Ramos (cell line): ENCODE data around the gene SLX9.

ENCODE experiments used
- in situ Hi-C: fragments of 300-500 bp; cut with MboI; formaldehyde crosslinking; loops from one replicate; pipeline ENCODE4 v1.14.3; 2022; ENCODE audit warnings: low sequenced_read_pairs; ENCODE audit not compliant: unreplicated experiment

The SLX9 gene

DNA sequence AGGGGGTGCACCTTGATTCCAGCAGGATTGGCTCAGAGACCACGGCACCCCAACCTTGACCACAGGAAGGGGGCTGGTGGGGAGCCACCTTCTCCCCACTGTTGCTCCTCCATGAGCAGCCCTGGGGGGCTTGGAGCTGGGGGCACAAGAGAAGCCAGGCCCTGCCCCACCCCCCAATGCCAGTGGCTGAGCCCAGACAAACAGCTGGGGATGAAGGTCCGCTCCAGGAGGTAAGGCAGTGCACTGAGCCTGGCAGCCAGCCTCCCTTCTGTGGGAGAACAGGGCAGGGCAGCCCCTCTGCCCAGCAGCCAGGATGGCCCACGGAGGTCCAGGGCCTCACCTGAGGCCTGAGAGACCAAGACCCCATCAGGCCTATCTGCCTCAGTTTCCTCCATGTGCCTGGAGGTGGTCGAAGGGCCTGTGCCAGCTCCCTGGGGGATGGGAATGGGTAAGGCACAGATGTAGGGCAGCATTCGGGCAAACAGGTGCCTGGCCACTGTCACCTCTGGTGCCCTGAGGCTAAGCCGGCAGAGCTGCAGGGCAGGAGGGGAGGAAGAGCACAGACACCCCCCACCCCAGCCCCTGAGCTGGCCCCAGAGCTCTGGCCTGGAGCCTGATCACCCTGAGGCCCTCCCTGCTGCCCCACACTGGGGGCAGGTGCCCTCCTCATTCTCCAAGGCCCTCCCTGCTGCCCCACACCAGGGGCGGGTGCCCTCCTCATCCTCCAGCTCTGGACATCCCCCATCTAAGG is 26.2 kb upstream of the SLX9 start:
- in situ Hi-C loops, result no loop called here

DNA sequence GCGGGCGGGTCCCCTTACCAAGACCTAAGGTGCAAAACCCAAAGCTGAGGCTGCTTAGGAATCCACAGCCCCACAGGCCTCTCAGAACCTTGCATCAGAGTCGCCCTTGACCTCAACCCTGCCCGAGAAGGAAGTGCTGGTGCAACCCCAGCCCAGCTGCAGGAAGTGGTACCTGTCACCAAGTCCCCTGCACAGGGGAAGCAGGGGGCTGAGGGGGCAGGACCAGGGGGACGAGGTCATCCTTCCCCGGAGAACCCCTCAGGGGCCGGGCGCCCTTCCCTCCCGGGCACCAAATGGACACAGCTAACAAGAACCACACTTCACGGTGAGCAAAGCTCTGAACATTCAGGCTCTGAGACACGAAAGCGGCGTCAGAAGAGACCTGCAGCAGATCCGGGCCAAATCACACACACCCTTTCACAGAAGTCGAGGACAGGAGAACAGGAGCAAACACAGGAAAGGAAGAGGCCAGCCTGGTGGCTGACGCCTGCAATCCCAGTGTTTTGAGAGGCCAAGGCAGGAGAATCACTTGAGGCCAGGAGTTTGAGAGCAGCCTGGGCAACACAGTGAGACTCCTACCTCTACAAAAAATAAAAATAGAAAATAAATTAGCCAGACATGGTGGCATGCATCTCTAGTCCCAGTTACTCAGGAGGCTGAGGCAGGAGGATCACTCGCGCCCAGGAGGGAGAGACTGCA is 25.5 kb upstream of the SLX9 start:
- in situ Hi-C loops, result no loop called here

DNA sequence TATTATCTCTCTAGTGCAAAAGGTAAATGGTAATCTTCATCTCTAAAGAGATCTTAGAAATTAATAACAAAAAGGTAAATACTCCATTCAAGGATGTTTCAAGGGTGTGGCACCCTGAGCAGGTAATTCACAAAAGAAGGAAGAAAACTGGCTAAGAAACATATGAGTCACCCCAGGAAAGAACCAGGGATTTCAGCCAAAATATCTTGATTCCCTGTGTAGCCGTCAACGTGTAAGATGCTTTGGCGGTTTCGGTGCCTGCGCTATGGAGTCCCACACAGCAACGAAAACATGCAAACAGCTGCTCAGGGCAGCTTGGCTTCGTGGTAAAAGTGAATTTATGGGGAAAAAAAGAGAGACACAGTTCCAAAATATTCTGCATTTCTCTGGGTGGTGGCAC is 22.9 kb upstream of the SLX9 start:
- in situ Hi-C loops, result no loop called here

DNA sequence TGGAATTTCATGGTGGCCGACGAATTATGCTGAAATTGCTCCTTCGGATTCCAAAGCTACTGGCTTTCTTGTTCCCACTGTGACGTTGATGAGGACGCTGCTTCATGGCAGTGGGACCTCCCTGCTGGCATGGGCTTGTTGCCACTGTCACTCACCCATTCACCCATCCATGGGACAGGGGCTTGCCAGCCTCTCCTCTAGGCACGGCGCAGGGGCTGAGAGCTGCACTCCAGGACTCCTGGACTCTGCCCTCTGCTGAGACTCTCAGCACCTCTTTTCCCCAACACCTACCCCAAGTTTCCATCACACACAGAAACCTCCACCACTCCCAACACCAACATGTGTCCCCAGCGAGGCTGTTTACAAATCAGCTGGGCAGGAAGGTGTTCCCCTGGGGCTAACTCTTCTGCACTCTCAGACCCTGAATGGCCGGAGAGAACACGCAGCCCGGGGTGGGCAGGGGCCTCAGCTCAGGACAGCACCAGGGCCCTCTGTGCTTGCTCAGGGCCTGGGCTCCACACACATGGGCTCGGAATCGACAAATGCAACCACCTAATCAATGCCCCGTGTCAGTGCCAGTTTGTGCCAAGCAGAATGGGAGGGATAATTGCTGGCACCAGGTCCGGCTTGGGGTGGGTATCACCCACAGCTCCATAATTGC is 22.3 kb upstream of the SLX9 start:
- in situ Hi-C loops, result no loop called here

DNA sequence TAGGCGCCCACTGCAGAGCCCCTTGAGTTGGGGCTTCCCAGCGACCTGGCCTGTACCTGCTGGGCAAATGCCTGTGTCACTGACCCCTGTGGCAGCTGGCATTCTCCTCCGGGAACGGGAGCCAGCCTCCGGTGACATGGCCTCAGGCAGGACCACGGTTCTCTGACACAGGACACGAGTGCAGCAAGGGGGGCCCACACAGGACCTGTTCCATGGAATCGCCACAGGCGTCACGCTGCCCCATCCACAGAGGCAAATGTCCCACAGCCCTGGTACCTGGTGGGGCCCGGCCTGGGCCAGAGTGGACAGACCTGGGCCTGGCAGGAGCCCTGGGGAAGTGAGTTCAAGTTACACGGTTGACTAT is 21.7 kb upstream of the SLX9 start:
- in situ Hi-C loops, result no loop called here

DNA sequence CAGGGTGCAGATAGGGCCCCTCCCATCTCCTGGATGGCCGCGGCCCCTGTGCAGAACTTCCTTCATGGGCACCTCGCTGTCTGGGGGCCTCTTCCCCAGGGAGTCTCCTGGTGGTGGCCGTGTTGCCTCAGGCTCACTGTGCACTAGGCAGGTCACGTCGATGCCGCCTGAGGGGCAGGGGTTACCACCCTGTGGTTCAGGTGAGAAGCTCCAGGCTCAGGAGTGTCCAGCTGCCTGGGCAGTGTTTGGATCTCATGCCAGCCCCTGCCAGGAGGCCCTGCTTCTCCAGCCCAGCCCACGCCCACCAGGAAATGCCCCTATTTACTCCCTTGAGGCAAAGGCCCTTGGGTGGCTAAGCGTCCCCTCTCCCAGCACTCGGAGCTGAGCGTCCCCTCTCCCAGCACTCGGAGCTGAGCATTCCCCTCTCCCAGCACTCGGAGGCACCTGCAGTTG is 21.2 kb upstream of the SLX9 start:
- in situ Hi-C loops, result no loop called here

DNA sequence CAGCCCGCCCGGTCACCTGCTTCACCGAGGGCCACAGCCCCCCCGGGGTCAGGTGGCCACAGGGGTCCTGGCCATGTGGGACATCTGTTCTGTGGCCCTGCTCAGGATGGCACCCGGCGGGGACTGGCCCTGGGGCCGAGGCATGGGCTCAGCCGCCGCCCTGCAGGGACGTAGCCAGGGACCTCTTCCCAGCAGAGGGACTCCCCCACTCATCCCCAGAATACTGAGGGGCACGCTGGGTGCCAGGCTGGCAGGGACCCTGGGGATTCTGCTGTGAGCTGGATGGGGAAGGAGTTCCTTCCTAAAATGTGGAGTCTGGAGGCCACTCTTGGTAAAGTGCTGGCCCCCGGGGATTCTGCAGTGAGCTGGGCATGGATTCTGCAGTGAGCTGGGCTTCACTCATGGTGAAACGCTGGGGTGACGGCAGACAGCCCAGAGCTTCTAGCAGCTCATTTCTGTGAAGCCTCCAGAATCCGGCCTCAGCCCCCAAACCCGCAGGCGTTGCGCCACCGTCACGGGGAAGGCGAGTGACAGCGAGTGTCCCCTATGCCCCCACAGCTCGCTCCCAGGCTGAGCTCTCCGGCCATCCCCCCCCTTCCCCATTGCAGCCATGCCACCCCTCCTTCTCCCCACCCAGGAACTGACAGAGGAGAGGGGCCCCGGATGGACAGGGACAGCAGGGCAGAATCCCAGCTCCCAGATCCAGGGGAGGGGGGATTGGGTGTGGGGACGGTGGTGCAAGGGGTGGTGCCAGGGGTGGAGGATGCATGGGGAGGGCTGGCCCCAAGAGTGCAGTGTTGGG is 20.5 kb upstream of the SLX9 start:
- in situ Hi-C loops, result no loop called here

DNA sequence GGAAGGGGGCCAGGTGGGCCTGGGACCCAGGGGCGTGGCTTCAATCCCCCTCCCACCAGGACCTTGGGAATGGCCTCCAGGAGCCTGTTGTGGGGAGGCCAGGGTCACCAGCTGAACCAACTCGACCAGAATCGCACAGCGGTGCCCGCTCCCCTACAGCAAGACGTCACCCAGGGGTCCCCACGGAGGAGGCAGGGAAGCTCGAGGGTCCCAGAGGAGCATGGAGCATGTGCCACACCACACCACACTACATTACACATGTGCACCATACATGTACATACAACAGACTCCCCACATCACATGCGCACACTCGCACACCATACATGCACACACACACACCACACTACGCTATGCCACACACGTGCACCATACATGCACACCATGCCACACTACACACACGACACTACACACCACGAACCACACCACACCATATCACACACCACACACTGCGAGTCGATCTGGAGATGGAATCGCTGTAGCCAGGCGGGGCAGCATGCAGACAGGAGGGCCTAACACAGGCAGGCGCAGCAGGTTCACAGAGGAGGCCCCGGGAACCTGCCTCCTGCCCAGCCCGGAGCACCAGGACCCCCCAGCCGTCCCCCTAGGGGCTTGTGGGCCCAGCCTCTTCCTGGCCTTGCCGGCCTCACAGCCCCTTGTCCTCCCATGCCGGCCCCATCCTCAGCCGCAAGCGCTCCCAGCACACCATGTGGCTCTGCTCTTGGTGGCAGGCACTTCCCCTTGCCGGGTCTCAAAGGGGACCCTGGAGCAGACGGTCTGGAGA is 19.7 kb upstream of the SLX9 start:
- in situ Hi-C loops, result no loop called here

DNA sequence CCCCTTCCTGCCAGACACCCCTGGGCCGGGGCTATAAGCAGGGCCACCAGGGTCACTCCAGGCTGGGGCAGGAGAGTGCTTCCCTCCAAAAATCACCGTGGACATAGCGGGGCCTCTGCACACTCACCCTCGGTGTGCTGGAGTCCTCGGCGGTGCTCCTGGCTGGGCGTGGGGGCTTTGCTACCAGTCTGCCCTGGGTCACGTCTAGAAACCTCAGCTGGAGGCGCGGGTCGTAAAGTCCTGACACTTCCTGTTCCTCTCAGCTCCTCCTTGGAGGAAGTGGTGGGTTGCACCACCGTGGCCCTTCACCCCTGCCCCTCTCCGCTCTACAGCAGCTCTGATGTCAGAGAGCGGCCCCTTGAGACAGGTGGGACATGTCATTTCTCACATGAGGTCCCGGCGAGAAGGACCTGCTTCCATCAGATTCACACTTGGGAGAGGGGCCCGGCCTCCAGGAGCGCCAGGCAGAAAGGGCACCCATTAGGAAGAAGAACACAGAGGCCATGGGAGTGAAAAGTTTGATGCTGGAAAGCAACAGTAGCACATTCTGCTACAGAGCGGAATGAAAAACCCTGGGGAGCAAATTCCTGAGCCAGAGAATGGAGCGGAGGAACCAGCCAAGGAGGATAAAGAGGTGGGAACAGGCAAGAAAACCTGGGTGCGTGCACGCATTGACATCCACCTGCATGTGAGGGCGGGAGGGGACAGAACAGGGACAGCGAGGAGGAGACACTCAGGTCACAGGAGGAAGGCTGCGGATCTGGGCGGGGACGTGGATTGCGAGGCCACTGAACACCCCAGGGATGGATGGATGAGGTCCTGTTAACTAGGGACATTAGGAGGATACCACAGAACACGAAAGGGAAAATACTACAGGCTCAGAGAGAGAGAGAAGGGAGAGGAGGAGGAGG is 18.9 kb upstream of the SLX9 start, which contains the start of gene ITGB2:
Gene ITGB2, minus strand, starts transcription at position 206 of the 911 bp plus-strand sequence. CDS start 10,117 bp downstream, outside the sequence.
- in situ Hi-C loops, result no loop called here

DNA sequence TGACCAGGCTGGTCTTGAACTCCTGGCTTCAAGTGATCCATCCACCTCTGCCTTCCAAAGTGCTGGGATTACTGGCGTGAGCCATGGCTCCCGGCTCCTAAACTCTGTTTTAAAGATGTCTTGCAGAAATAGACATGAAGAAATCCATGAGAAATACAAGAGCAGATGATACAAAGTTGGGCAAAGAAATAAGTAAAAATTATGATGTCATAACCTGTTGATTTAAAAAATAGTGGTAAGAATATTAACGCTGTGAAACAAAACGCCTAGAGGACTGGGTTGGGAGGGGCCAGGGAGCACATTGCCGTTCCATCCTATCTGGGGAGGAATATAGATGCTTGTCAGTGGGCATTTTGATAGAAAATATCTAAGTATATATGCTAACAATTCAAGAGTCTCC is 17.9 kb upstream of the SLX9 start:
- in situ Hi-C loops, result no loop called here

DNA sequence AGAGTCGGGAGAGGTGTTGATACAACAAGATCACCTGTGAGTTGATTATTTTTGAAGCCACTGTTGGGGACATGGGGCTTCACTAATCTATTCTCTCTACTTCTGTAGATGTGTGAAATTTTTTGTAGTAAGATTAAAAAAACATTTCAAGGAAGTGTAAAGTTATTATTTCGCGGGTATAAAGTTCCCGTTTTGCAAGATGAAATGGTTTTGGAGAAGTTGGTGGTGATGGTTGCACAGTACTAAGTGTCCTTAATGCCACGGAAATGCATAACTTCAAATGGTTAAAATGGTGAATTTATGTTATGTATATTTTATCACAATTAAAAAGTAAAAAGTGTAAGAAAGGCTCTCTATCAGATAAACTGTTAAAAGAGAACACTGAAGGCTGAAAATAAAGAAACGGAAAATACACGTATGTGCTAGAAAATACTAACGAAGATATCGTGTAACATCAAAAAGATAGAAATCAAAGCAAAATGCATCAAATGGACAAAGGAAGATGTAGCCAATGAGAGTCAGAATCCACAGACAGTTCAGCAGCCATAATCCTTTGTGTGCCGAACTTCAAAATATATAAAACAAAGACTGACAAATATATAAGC is 16.2 kb upstream of the SLX9 start:
- in situ Hi-C loops, result no loop called here

DNA sequence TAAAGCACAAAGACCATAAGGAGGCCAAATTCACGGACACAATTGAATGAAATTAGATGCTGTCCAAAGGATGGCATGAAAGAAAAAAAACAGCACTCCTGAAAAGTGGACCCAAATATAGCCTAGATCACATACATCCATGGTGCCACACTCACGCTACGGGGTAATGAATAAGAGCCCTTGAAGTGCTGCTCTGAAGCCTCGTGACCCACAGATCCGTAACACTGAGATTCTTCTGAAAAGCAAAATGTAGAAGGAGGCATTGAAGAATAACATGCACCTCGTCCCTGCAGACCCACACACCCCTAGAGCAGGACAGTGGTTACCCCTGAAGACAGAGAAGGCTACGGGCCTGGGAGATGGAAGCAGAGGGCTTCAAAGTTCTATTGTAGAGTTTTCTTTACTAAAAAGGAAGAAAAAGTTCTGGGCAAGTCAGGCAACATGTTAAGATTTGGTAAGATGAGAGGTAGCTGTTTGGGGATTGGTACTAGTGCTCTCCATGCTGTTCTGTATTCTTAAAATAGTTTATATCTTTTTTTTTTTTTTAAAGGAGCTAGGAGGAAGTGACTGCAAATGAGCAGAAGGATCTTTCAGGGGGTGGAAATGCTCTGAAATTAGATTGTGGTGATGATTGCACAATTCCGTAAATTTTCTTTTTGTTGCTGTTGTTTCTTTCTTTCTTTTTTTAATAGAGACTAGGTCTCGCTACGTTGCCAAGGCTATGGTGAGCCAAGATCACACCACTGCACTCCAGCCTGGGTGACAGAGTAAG is 15.0 kb upstream of the SLX9 start:
- in situ Hi-C loops, result no loop called here

DNA sequence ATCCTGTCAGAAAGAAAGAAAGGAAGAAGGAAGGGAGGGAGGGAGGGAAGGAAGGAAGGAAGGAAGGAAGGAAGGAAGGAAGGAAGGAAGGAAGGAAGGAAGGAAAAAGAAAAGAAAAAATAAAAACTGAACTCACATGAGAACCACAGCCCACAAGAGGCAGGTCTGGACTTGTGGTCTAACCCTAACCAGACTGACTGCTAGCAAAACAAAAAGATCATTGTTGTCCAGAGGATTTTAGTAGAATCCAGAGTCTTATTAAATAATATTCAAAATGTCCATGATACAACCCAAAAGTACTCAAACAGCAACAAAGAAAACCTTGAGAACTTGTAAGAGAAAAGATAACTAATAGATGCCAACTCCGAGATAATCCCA is 14.5 kb upstream of the SLX9 start:
- in situ Hi-C loops, result no loop called here

DNA sequence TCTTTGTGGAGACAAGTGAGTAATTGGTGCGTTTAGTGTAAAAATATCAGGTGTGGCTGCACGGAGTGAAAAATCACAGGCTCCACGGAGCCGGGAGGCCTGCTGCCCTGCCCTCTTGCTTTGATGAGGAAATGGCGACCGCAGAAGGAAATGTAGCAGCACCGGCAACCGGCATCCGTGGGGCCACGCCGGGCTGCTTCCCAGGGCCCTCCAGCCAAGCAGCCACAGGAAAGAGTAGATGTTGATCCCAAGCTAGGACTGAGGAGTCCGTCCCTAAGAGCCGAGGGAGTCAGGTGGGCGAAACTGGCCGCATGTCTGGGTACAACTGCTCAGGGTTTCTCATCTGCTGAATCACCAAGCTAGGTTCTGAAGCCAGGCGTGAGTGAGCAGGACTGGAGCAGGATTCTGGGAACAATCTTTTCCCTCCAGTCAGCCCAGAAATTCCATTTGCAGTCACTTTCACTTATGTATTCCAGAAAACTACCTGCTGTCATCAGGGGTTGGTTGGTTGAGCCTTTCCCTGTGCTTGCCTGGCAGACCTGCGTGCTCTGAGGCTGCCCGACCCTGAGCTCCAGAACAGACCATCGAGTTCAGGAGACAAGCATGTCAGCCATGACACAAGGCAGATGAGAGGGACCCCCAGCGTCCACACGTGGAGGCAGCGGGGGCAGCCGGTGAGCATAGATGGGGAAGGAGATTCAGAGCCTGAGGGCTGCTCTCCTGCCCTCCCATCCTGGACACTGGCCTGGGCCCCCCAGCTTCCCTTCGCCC is 13.3 kb upstream of the SLX9 start:
- in situ Hi-C loops, result no loop called here

DNA sequence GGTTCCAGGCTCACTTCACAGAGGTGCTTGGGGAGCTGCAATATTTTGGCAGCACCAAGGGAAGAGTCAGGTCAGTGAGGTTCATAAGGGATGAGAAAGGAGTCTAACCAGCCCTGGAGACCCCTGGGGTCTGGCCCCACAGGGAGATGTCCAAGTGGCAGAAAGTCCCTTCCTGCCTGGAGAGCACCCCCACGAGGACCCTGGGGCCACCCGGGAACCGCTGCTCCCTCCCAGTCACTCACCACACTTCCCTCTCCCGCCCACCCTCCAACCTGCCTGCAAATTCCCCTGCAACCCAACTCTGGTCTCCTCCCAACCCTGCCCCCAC is 12.6 kb upstream of the SLX9 start:
- in situ Hi-C loops, result no loop called here

DNA sequence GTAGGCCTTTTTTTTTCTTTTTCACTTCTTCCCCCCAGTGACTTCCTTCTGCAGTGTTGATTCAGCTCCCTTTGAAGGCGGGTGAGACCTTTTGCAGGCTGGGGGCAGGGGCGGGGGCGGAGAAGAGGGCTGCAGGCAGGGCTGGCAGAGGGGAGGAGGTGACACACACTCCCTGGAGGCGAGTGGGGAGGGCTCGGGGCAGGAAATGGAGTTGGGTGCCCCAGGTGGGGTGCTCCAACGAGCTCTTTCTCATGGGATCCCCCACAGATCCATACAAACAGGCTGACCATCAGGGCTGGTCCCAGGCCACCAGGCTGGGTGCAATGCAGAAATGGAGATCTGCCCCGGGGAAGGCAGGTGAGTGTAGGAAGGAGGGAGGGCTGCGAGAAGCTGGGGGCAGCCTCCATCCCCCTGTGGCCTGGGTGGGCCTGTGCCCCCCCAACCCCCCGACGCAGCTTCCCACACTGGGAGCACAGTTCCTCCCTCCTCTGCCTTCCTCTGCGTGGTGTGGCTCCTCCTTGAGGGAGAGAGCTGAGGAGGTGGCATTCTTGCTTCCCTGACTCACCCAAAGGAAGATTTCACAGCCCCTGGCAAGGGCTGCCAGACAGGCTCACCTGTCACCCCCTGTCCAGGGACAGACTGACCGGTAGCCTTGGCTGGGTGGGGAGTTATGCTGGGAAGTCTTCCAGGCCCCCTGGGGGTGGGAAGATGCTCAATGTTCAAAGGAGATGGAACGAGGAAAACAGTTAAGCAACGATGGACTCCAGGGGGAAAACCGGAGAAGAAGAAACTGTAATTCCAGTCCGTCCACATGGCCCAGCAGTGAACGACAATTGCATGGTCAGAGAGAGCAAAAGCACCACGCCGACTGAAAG is 12.0 kb upstream of the SLX9 start:
- in situ Hi-C loops, result no loop called here
